ENCODE results near the gene SPATA19. TPM values are rescaled to one million over a fixed set of nuclear protein-coding genes. Genes with fewer than 3 reads are reported as not detected.

SPATA19 gene
- total and polyA plus RNA-seq, 2 of the 13 experiments (the other 11 are each of a cell fraction or from before 2014, with no cell fraction given), result not detected

GRCh38 chr11:133832991-133833897, 12.1 kb downstream of the SPATA19 start:
- intact Hi-C loops (cut with micrococcal nuclease; ENCODE audit: unreplicated experiment), result no loop called here
- peak; percentile 7; the same call in 1 of the 3 replicates for ATAC-seq
- CTCF ChIA-PET (ENCODE audit: low intra/inter-chr PET ratio, low total read pairs), result interaction anchor here (2.0 to 2.4 kb wide), 2 partner anchors 750 to 755 kb away, joined by 11 to 13 read pairs; no protein-coding TSS in a partner anchor
- POLR2A ChIA-PET, result no interaction called here
- FAIRE-seq, result no peak
- Histone ChIP-seq H3K4me2 (ENCODE audit: low read depth, low read length) (no peak overlapping the region), H3K36me3 (replicated peaks in 1 of 2; ENCODE audit: control insufficient read depth in 1 of 2, insufficient read depth in 2 of 2, low read length in 2 of 2) (no peaks in the 10 kb centered on the region), H3K9ac (ENCODE audit: insufficient read depth, low read depth, low read length) (no peak overlapping the region), H3K27ac (ENCODE audit: extremely low read length, insufficient read depth, low read length) (no peak overlapping the region), H3K79me2 (ENCODE audit: insufficient read depth, low read length) (no peaks in the 10 kb centered on the region), H2AFZ (ENCODE audit: low read length) (no peak overlapping the region), H3K4me1 (ENCODE audit: insufficient read depth, low read length) (no peaks in the 10 kb centered on the region), H4K20me1 (ENCODE audit: insufficient read depth, low read length) (no peaks in the 10 kb centered on the region), H3K27me3 (ENCODE audit: control insufficient read depth in 1 of 2, insufficient read depth in 2 of 2, low read length in 2 of 2) (no peaks in the 10 kb centered on the region), H3K4me3 (replicated peaks in 1 of 3; ENCODE audit: insufficient read depth in 1 of 3, low read depth in 2 of 3, low read length in 3 of 3) (no peak overlapping the region), H3K9me3 (ENCODE audit: low read length) (no peaks in the 10 kb centered on the region)
- in situ Hi-C loops (cut with HindIII; ENCODE audit: extremely low pct_ligation_motif_present, low pct_unique_long_range_greater_than_20kb), result loop anchor here (10.0 kb wide), 1 partner anchor 758 kb away; no protein-coding TSS in a partner anchor
- BruUV-seq (replicated peaks), result no TSS peak
- DNase-seq (ENCODE audit: low spot score), result no peak
- 92% methylated on average over 53 of the region's 86 CpGs for WGBS (ENCODE audit: low lambda C conversion rate)
- no peak for TF ChIP-seq ATF1 (CRISPR knock-in tag; IDR thresholded peaks at IDR 0.05)
- no peak for TF ChIP-seq ATF7 (IDR thresholded peaks at IDR 0.05)
- TF ChIP-seq ATF7 (CRISPR knock-in tag; IDR thresholded peaks at IDR 0.05), result no peak
- no peak for TF ChIP-seq ZNF326 (CRISPR knock-in tag; IDR thresholded peaks at IDR 0.05; ENCODE audit: borderline replicate concordance)
- TF ChIP-seq ZNF850 (CRISPR knock-in tag; conservative IDR thresholded peaks at IDR 0.05), result no peak
- no peak for TF ChIP-seq ZFP82 (CRISPR knock-in tag; IDR thresholded peaks at IDR 0.05; ENCODE audit: borderline replicate concordance)
- no peak for TF ChIP-seq ZC3H13 (CRISPR knock-in tag; IDR thresholded peaks at IDR 0.05)
- TF ChIP-seq KIAA2018 (CRISPR knock-in tag; IDR thresholded peaks at IDR 0.05; ENCODE audit: borderline replicate concordance), result no peak
- TF ChIP-seq FOXK2 (IDR thresholded peaks at IDR 0.05), result no peak
- TF ChIP-seq ZNF329 (CRISPR knock-in tag; IDR thresholded peaks at IDR 0.05; ENCODE audit: low read depth), result no peak

Data from HepG2 (cell line).